ENCODE measurements around the gene MN1. TPM values are rescaled to one million over a fixed set of nuclear protein-coding genes. Genes with fewer than 3 reads are reported as not detected.

MN1 gene
- polyA plus RNA-seq, 3 donors: 0.38 to 3.8 (median 3.7) TPM

DNA sequence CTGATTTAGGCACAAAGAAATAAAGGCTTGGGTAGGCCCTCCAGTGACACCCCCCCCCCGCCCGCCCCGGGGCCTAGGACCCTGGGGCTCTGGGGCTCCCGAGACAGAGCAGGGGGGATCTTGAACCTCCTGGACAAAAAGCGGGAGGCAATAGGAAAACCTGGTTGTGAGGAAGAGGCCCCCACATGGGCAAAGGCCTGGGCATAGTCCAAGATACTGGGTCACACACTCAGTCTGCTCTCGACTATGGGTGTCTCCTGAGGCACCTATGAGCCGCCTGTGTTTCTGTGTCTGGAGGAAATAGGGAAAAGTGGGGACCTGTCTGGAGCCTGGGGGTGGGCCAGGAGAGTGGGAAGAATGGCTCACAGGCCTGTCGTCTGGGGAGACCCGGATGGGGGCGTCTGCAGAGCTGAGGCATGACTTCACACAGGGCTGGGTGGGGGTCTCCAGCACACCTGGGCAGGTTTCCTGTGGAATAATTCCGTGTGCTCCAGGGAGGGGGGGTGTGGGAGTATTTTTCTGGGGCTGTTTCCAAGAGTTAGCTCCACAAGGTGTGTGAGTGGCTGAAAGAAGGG is 2.4 kb upstream of the MN1 start:
- no peak overlapping the region for H3K27ac ChIP-seq (ENCODE audit: low read depth, low read length)
- 64 to 71% (median 69%) methylated on average over 11 of the region's 11 CpGs for WGBS, 3 donors

DNA sequence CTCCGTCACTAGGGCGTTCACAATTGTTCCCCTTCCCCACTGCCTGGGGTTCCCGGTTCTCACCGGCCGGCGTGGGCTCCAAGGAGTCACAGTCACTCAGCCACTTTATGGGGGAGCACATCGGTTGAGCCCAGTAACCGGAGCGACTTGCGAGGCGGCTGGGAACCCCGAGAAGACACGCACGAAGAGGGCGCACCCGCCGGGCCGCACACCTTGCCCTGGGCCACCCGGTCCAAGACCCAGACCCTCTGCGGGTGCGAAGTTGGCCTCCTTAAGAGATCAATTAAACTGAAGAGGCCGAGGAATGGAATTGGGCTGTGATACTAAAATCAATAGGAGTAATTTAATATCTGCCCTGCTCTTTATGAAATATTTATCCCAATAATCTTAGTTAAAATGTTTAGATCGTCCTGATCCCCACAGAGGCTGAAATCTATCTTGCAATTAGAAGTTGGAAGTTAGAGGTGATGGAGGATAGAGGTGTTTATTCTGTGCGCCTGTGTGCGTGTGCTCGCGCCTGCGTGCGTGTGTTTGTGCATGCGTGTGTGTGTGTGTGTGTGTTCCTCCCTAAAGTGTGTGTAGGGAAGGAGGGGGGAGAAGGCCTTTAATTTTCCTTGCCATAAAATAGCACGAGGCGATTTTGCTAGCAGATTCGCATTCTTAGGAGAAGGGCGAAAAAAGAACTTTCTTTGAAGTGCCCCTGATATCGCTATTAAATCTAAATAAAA is 954 bp upstream of the MN1 start:
- 17 to 29% (median 24%) methylated on average over 35 of the region's 35 CpGs for WGBS, 3 donors
- H3K27ac ChIP-seq (ENCODE audit: low read depth, low read length): no peak overlapping the region

DNA sequence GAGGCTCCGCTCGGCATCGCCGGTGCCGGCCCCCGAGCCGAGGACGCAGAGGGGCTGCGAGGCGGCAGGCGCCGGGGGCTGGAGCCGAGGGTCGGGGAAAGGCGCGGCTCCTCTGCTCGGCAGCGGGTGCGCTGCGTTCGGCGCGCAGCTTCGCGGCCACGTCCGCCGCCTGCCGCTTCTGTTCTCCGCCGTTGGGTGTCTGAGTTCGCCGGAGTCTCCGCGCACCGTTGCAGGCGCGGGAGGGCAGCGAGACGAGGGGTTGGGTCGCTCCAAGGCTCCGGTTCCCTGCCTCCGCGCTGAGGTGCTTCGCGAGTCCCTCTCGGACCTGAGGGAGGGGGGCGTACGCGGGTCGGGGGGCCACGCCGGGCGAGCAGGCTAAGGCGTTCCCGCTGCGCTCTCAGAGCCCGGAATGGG is 347 bp downstream of the MN1 start:
- WGBS, 3 donors: 0 to 1% (median 1%) methylated on average over 31 to 58 of the region's 58 CpGs
- H3K27ac ChIP-seq (ENCODE audit: low read depth, low read length): no peak overlapping the region

DNA sequence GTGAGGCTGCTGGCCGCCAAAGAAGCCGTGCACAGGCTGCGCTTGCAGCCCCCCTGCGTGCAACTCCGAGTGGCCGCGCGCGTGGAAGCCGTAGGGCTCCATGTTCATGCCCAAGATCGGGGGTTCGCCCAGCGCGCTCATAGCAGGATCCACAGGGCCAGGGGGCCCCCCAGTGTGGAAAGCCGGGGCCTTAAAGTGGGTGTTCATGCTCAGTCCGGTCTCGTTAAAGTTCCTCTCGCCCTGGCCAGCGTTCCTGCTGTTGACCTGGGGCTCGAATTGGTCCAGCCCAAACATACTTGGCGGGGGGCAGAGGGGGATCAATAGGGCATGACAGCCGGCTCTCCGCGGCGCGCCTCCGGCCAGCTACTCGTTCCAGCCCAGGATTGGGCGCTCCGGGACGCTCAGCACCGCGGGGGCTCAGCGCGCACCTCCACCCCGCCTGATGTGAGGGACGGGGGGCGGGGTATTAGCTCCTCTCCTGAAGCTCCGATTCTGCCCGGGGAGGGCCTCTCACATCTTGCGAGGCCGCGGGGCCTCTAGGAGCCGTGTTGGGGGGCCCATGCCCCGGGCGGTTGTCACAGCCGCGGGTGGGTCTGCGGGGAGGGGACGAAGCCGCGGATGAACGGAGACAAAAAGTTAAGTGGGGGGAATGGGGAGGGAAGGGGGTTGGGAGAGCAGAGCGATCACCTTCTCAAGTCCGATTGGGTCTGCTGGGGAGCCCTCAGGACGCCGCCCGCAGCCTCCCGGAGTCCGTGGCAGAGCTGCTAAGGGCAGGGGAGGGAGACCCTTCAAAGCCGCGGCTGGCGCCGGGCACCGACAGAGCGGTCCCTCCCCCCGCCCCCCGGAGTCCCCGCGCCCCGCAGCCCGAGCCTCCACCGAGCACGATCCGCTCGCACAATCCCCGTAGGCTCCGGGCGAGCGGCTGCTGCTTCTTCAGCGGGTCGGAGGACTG is 1.0 kb downstream of the MN1 start:
- no peak overlapping the region for H3K27ac ChIP-seq (ENCODE audit: low read depth, low read length)

DNA sequence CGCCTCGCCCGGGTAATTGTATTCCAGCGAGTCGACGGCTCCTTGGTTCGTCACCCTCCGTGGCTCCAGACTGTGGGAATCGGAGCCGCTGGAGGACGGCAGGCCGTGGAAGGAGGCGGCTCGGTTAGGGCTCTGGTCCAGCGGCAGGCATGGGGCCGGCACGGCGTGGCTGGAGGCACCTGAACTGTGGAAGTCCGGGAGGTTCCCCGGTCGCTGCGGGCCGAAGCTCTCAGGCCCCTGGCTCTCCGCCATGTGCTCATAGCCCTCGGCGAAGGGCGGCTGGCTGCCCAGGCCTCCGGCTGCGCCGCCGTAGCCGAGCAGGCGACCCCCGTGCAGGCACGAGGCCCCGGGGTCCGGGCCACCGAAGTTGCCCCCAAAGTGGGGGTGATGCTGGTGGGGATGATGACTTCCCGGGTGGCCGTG is 1.7 kb downstream of the MN1 start:
- 31 to 39% (median 34%) methylated on average over 39 to 40 of the region's 40 CpGs for WGBS, 3 donors
- H3K27ac ChIP-seq (ENCODE audit: low read depth, low read length): no peak overlapping the region

More for the DNA sequence above, 1.0 kb downstream of the MN1 start:
- WGBS, 3 donors: 3 to 8% (median 4%) methylated on average over 70 to 82 of the region's 82 CpGs

DNA sequence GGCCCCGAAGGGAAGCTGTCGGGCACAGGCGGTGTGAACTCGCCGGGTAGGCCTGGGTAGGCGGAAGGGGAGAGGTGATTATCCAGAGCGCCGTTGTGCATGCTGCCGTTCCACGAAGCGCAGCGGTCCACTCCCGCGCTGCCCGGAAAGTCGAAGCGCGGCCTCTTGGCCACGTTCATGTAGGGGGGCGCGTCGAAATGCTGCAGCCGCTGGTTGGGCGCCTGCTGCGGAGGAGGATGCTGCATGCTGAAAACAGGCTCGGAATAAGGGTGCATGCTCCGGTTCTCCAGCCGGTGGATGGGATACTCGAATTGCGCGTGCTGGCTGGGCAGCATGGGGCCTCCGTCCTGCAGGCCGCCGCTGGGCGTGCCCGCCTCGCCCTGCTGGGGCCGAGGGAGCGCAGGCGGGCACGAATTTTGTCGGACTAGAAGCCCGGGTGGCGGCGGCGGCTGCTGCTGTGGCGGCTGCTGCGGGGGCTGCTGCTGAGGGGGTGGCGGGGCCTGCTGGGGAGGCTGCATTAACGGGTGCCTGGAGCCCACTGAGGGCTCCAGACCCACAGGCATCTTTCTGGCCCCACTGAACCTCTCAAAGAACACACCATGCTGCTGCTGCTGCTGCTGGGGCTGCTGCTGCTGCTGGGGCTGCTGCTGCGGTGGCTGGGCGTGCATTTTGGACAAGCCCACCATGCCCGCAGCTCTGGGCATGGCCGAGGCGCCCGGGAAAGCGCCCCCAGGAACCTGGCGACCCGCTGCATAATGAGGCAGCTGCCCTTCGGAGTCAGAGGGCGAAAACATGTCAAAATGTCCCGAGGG is 2.3 kb downstream of the MN1 start:
- WGBS, 3 donors: 52 to 74% (median 63%) methylated on average over 55 to 62 of the region's 62 CpGs
- H3K27ac ChIP-seq (ENCODE audit: low read depth, low read length): no peak overlapping the region

DNA sequence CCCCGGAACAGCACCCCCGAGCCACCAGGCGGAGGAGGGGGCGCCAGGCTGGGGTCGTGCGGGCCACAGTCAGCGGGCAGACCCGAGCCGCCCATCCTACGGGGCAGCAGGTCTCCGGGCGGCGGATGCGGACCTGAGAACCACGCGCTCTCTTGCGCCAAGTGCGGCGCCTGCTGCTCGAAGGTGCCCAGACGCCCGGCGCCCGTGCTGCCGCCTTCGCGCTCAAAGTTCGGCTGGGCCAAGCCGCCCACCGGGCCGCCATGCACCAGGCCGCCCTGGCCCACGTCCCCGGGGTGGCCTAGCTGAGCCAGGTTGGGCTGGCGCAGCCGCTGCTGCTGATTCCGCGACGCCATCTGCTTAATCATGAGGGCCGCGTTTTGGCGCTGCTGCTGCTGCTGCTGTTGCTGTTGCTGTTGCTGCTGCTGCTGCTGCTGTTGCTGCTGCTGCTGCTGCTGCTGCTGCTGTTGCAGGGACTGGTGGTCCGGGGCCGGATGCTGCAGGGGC is 3.0 kb downstream of the MN1 start:
- H3K27ac ChIP-seq (ENCODE audit: low read depth, low read length): no peak overlapping the region
- WGBS, 3 donors: 69 to 85% (median 85%) methylated on average over 32 to 44 of the region's 44 CpGs

DNA sequence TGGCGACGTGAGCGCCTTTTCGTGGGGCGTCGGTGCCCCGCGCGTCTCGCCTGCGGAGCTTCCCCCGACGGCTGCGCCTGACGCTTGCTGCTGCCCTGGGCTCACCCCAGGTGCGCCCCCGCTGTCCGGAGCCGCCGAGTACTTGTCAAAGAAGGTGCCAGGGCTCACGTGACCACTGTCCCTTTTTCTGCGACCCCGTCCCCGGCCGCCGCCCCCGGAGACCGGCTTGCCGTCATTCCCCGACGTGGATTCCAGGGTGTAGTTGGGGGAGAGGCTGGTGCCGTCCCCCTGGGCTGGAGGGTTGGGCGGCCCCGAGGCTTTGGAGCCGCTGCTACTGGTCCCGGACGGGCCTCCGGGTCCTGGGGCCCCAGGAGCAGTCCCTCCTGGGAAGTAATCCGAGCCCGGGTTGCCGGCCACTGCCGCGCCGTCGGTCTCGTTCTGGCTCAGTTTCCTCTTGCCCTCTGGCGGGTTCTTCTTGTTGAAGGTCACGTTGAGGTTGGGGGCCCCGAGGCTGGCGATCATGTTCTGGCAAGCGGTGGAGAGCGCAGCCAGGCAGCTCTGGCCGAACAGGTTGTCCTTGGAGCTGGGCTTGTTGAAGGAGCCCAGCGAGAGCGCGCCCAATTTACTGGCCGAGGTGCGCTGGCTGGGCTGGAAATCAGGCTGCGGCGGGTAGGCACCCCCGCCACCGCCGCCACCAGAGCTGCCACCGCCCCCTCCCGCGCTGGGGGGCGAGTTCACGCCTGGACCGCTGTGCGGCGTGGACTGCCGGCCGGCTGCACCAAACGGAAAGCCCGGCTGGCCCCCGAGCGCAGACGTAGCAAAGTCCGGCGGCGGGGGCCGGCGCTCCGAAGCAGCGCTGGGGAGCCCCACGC is 3.8 kb downstream of the MN1 start:
- WGBS, 3 donors: 75 to 91% (median 77%) methylated on average over 82 to 86 of the region's 86 CpGs
- no peak overlapping the region for H3K27ac ChIP-seq (ENCODE audit: low read depth, low read length)

DNA sequence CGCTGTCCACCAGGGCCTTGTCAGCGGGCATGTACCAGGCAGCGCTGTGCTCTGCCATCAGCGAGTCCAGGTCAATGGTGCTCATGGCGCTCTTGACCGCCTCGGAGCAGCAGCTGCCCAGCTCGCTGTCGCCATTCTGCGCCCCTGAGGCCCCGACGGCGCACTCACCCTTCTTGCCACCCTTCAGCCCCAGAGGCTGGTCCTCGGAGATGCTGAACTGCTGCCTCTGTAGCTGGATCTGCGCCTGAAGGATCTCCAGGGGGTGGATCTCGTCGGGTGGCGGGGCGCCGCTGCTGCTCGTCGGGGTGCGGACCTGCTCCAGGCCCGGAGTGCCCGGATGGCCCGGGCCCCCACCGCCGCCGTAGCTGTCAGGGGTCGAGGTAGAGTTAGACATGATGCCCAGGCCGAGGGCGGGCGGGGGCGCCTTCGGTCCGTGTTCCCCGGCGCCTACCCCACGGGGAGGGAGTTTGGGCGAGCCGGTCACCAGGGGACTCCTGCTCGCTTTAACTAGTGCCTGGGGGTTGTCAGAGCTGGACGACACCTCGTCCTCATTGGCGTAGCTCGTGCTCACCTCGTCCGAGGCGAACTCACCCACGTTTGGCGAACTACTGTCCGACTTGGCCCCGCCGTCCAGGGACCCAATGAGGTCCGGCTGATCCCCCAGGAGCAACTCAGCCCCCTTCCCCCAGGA is 4.6 kb downstream of the MN1 start:
- WGBS, 3 donors: 87 to 93% (median 90%) methylated on average over 51 to 55 of the region's 55 CpGs
- H3K27ac ChIP-seq (ENCODE audit: low read depth, low read length): no peak overlapping the region

DNA sequence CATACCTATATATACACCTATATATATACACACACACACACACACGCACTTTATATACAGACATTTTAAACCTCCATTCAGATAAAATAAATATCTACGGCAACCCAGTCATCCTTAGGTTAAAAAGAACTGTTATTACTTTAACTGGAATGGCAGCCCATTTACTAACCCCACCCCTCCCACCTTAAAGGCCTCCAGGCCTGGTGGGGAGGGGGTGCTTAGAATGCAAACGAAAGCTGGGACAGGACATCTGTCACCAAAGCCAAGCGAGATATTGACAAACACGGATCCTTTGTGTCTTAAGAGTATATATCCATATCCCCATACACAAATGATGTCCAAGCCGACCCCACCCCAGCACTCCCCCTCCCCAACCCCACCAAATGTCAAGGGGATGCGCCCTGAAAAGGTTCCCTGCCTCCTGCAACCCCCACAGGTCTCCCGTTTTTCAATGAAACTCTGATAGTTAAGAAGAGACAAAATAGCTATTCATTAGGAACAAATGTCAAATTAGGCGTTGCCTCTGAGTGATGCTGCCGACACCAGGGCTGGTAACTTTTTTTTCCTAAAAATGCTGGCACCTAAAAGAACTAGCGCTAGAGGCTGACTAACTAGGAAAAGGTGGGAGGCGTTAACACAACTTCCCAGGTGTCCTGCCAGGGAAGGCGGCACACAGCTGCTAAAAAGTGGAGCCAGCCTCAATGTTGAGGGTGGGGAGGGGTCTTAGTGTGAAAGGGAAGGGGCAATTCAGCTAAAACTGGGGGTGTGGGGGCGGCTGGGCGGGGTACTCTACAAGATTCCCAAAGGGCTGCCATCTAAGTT is 5.6 kb downstream of the MN1 start:
- H3K27ac ChIP-seq (ENCODE audit: low read depth, low read length): no peak overlapping the region
- WGBS, 3 donors: 65 to 67% (median 65%) methylated on average over 15 of the region's 15 CpGs

DNA sequence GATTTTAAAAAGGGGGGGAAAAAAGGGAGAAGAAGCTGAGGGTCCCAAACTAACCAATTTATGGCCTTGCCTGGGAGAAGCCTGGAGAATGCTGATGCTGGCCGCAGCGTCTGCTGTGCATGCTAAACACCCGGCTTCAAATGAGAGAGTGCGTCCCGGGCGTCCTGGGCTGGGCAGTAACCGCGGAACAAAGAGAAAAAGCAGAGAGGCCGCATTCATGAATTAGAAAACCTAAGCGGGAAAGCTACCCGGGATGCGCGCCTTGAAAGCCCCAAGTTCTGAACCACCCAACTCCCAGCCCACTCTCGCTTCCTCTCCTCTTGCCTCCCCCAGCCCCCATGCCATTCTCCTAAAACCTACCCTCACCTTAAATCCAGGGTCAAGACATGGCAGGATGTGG is 6.5 kb downstream of the MN1 start:
- WGBS, 3 donors: 77 to 90% (median 81%) methylated on average over 14 of the region's 14 CpGs

DNA sequence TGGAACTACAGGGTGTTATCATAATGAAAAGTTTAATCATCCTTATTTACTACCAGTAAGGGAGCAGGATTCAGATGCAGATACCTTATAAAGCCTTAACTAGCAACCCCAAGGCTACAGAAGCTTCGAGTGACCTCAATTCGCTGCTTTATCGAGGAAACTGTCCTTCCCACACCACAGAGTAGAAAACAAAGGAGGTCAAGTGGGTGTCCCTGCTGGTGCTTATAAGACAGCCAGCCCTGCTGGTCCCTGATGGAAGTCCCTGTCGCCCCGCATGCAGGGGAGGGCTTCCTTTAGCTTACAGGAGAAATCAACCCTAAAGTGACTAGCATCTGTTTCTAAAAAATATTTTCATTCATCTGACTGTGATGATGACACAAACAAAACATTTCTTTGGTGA is 7.3 kb downstream of the MN1 start:
- 51 to 71% (median 68%) methylated on average over 5 of the region's 5 CpGs for WGBS, 3 donors
- no peak overlapping the region for H3K27ac ChIP-seq (ENCODE audit: low read depth, low read length)

More for the DNA sequence above, 6.5 kb downstream of the MN1 start:
- H3K27ac ChIP-seq (ENCODE audit: low read depth, low read length): no peak overlapping the region

DNA sequence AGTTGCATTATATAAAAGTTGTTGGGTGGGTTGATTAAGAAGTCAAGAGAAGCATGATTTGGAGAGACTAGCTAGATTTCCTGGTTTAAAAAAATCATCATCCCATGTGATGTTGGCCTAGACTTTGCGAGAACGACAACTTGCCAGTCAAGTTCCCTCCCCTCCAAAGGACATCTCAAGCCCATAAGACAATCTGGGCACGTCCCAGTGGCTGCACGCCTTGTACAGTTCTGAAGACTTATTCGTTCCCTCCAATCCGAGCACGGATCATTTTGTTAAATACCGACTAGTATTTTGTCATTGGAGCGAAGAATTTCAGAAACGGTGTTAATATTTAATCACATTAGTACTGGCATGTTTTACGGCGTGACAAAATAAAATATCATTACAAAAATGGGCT is 8.0 kb downstream of the MN1 start:
- 72 to 92% (median 87%) methylated on average over 12 of the region's 12 CpGs for WGBS, 3 donors
- H3K27ac ChIP-seq (ENCODE audit: low read depth, low read length): no peak overlapping the region

DNA sequence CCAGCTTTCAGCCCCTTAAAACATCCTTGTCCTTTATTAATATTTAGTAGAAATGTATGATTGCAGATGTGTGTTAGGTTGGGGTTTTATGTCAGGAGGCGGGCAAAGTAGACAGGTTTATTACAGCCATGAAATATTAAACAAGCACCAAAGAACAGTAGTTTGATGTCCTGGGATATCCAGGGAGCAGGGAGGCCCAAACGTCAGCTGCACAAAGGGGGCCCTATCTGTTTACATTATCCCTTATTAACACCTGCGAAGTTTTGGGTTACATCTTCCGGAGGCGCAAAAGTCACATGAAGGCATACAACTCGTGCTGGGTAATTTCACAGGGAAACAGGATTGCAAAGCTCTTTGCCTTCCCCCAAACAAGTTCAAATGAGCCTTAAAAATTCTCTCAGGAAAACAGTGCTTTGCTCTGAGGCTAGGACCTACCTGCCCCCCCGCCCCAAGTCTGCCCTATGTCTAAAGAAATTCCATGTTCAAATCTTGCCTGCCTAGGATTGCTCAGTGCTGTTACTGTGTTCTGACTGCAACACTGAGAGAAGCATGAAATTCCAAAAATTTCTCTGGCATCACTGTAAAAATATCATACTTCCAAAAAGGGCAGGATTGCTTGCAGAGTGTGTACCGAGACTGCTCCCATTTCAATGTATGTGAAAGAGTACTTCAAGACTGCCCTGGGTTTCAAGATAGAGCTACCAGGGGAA is 8.9 kb downstream of the MN1 start:
- 78 to 83% (median 79%) methylated on average over 8 of the region's 8 CpGs for WGBS, 3 donors
- no peak overlapping the region for H3K27ac ChIP-seq (ENCODE audit: low read depth, low read length)

DNA sequence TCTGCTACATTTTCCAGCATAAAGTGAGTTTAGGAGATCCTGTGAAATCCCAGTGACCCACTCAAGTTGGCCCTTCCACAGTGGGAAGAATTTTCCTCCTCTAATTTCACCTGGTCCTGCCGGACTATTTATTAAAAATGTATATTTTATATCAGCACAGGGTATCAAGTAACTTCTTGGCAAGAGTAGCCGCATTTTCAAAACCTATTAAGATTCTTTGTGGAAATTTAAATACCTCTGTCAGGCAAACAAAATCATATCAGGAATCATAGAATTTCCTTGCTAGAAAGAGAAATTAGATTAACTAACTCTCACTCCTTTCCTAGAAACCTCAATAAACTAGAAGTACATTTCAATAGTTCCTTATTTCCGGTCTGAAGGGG is 9.7 kb downstream of the MN1 start:
- WGBS, 3 donors: 67 to 73% (median 67%) methylated on average over 3 of the region's 3 CpGs
- no peak overlapping the region for H3K27ac ChIP-seq (ENCODE audit: low read depth, low read length)

Data from adipose tissue (tissue), 3 donors.